ENCODE results near the gene PC.
A peak's percentile ranks its signal among the peaks of the same experiment; 100 is the strongest.

Gene PC

DNA sequence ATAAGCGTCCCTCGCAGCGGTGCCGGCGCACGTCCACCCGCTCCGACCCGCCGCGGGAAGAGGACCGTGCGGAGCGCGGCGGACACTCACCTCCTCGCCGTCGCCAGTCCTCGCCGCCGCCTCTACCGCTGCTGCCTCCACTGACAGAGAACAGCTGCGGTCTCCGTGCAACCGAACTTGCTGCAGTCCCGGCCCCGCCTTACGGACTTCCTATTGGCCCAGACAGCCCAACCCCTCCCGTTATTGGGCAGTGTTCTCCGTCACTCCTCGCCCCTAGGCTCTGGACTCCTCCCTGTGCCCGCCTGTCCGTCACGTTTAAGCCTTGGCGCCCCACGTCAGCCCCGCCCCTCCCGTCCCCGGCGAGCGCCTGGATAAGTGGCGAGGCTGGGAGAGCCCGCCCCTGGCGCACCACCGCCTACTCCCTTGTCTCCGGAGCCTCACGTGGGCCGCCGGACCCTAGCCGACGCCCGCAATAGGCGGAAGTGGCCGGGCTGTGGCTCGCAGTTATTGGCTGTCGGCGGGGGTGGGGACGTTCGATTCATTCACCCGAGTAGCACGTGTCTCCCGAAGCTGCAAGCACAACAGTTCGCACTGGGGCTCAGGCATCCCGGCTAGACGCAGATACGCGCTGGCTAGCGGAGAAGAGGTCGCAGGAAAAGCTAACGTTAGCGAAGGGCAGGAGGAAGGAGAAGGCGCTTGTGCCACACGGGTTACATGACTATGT is at the start of gene PC:
Gene PC (minus strand): TSS at position 152 of the 724 bp plus-strand sequence. CDS start 86,224 bp downstream, outside the sequence.
- TF ChIP-seq ZBTB7A (IDR thresholded peaks at IDR 0.05; ENCODE audit: low read depth) (peak; percentile 11; the same call in 1 of the 2 replicates), EGR1 (IDR thresholded peaks at IDR 0.05) (no peak), TEAD4 (IDR thresholded peaks at IDR 0.05) (peak; percentile 36; the same call in 1 of the 2 replicates), CEBPB (IDR thresholded peaks at IDR 0.05) (no peak), RAD21 (IDR thresholded peaks at IDR 0.05; ENCODE audit: low read depth) (no peak; the same call in 1 of the 2 replicates), EP300 (IDR thresholded peaks at IDR 0.05; ENCODE audit: borderline replicate concordance) (no peak), NFIC (IDR thresholded peaks at IDR 0.05) (no peak), YY1 (IDR thresholded peaks at IDR 0.05; ENCODE audit: low read depth) (0 out of 2 replicates have a peak, but pooled peaks have one; percentile 44), CREB1 (IDR thresholded peaks at IDR 0.05; ENCODE audit: low read depth) (peak; percentile 53; the same call in 1 of the 2 replicates), USF1 (IDR thresholded peaks at IDR 0.05) (peak; percentile 96), TAF1 (IDR thresholded peaks at IDR 0.05; ENCODE audit: low read depth) (peak; percentile 71; the same call in 1 of the 2 replicates), FOXM1 (IDR thresholded peaks at IDR 0.05; ENCODE audit: borderline replicate concordance, low read depth) (no peak), TCF12 (IDR thresholded peaks at IDR 0.05; ENCODE audit: low read depth) (peak; percentile 68; the same call in 1 of the 2 replicates), REST (IDR thresholded peaks at IDR 0.05; ENCODE audit: low read depth) (no peak)
- TF ChIP-seq, protein P1, sequence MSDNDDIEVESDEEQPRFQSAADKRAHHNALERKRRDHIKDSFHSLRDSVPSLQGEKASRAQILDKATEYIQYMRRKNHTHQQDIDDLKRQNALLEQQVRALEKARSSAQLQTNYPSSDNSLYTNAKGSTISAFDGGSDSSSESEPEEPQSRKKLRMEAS (IDR thresholded peaks at IDR 0.05): peak; percentile 100

GRCh38 chr11:67007126-67007525 is 48.9 kb upstream of the PC start:
- TF ChIP-seq NFIC (IDR thresholded peaks at IDR 0.05) (no peak), CEBPB (IDR thresholded peaks at IDR 0.05) (no peak), YY1 (IDR thresholded peaks at IDR 0.05; ENCODE audit: low read depth) (no peak), TEAD4 (IDR thresholded peaks at IDR 0.05) (no peak), CREB1 (IDR thresholded peaks at IDR 0.05; ENCODE audit: low read depth) (no peak), TCF12 (IDR thresholded peaks at IDR 0.05; ENCODE audit: low read depth) (no peak), EGR1 (IDR thresholded peaks at IDR 0.05) (no peak), EP300 (IDR thresholded peaks at IDR 0.05; ENCODE audit: borderline replicate concordance) (no peak), TAF1 (IDR thresholded peaks at IDR 0.05; ENCODE audit: low read depth) (no peak), RAD21 (IDR thresholded peaks at IDR 0.05; ENCODE audit: low read depth) (no peak), USF1 (IDR thresholded peaks at IDR 0.05) (no peak)
- TF ChIP-seq, protein P1 (IDR thresholded peaks at IDR 0.05): no peak

DNA sequence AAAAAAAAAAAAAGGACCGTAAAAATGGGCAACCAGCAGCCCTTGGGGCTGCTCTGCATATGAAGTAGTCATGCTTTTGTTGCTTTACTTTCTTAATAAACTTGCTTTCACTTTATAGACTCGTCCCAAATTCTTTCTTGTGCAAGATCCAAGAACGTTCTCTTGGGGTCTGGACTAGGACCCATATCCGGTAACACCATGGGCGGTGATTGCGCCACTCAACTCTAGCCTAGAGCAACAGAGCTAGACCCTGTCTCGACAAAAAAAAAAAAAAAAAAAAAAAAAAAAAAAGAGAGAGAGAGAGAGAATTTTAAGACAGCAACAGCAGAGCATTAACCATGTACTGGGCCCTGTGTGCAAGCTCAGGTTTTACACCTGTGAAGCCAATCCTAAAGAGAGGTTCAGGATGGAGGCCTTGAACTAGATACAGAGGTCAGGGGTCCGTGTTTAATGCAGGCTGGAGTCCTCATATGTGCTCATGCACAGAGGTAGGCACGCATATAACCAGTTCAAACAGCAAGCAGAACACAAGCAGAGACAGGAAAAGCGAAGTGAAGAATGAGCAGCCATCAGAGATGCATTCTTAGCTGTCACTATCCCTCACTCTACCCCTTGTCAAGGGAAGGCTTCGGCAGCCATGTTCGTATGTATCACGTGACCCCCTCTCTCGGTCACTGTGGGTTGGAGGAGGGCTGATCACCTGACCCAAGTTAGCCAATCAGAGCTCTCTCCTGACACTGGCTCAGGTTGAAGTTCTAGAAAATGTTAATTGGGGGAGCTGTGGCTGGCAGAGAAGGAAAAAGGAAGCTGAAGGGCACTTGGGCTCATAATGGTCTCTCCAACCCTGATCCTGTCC is 48.1 kb upstream of the PC start:
- no peak for TF ChIP-seq REST (IDR thresholded peaks at IDR 0.05; ENCODE audit: low read depth)
- peak; percentile 86 for TF ChIP-seq YY1 (IDR thresholded peaks at IDR 0.05; ENCODE audit: low read depth)
- TF ChIP-seq EGR1 (IDR thresholded peaks at IDR 0.05): no peak
- TF ChIP-seq USF1 (IDR thresholded peaks at IDR 0.05): peak; percentile 96

DNA sequence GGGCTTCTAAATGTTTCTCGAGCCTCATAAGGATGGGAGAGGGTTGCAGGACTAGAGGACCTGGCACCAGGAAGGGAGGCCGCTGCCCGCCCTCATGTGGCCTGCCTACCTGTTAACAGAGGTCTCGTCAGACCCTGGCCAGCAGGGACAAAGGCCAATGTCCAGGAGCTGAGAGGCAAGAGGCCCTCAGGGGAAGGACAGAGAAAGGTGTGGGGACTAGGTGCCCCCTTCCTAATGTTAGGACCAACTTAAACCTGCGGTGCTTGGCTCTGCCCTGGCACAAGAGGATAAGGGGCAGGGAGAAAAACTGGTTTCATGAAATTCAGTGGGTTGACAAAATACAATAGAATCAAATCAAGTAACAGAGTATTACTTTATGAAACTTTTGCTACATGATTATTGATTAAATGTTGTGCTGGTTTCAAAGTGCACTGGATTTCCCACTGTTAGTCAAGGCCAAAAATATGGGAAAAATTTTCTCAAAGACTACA is 44.8 kb upstream of the PC start:
- no peak for TF ChIP-seq CEBPB (IDR thresholded peaks at IDR 0.05)
- no peak for TF ChIP-seq EGR1 (IDR thresholded peaks at IDR 0.05)
- TF ChIP-seq YY1 (IDR thresholded peaks at IDR 0.05; ENCODE audit: low read depth): no peak
- TF ChIP-seq CREB1 (IDR thresholded peaks at IDR 0.05; ENCODE audit: low read depth): no peak
- no peak for TF ChIP-seq TCF12 (IDR thresholded peaks at IDR 0.05; ENCODE audit: low read depth)
- TF ChIP-seq USF1 (IDR thresholded peaks at IDR 0.05): no peak
- no peak for TF ChIP-seq TEAD4 (IDR thresholded peaks at IDR 0.05)
- no peak for TF ChIP-seq NFIC (IDR thresholded peaks at IDR 0.05)
- TF ChIP-seq, protein P1 (IDR thresholded peaks at IDR 0.05): no peak
- no peak for TF ChIP-seq TAF1 (IDR thresholded peaks at IDR 0.05; ENCODE audit: low read depth)
- TF ChIP-seq RAD21 (IDR thresholded peaks at IDR 0.05; ENCODE audit: low read depth): no peak
- no peak for TF ChIP-seq FOXM1 (IDR thresholded peaks at IDR 0.05; ENCODE audit: borderline replicate concordance, low read depth)
- no peak for TF ChIP-seq ZBTB7A (IDR thresholded peaks at IDR 0.05; ENCODE audit: low read depth)
- TF ChIP-seq EP300 (IDR thresholded peaks at IDR 0.05; ENCODE audit: borderline replicate concordance): no peak
- no peak for TF ChIP-seq REST (IDR thresholded peaks at IDR 0.05; ENCODE audit: low read depth)

Data from Ishikawa (cell line).